Measurements from ENCODE around the gene OR7A17. TPM values are rescaled to one million over a fixed set of nuclear protein-coding genes. Genes with fewer than 3 reads are reported as not detected.

The OR7A17 gene
- total and polyA plus RNA-seq, 2 donors (not counting 3 experiments of a cell fraction or from before 2014, with no cell fraction given) = not detected

DNA sequence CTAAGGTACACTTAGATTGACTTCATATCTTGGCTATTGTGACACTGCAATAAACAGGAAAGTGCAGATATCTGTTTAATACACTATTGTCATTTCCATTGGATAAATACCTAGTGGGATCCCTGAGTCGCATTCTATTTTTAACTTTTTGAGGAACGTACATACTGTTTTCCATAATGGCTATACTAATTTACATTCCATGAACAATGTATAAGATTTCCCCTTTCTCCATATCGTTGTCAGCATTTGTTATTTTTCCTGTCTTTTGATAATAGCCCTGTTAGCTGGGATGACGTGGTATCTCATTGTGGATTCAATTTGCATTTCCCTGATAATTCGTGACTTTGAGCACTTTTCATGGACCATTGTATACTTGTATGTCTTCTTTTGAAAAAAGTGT lies 17.4 kb downstream of the OR7A17 start:
- no peak overlapping the region for H2AFZ ChIP-seq (ENCODE audit: low read depth, low read length)
- FAIRE-seq (no peak), DNase-seq (ENCODE audit: low read depth, low spot score) (no peak)
- TF ChIP-seq FOS (IDR thresholded peaks at IDR 0.05; ENCODE audit: borderline replicate concordance, insufficient read depth, low read length) = no peak
- TF ChIP-seq EZH2 (IDR thresholded peaks at IDR 0.05; ENCODE audit: borderline replicate concordance, low read depth, low read length, severe bottlenecking) = no peak
- no peak for TF ChIP-seq POLR2A (IDR thresholded peaks at IDR 0.05; ENCODE audit: low read depth, low read length)
- no peak for TF ChIP-seq MYC (IDR thresholded peaks at IDR 0.05; ENCODE audit: low read depth, low read length)
- no TSS peak for BruUV-seq (replicated peaks)
- H3K4me3 ChIP-seq (replicated peaks in 1 of 3; ENCODE audit: insufficient read depth in 1 of 3, low read depth in 1 of 3, low read length in 3 of 3) = no peak overlapping the region
- ChIA-PET CTCF (no interaction called here), POLR2A (no interaction called here)
- no peaks in the 10 kb centered on the region for H3K9me3 ChIP-seq (replicated peaks; ENCODE audit: control insufficient read depth, insufficient read depth, low read length)
- H4K20me1 ChIP-seq (replicated peaks; ENCODE audit: control insufficient read depth, extremely low read depth, insufficient read depth, low read length) = no peaks in the 10 kb centered on the region
- no peaks in the 10 kb centered on the region for H3K9me1 ChIP-seq (replicated peaks; ENCODE audit: control insufficient read depth, extremely low read depth, insufficient read depth, low read length)
- H3K79me2 ChIP-seq (ENCODE audit: control insufficient read depth, insufficient read depth, low read length) = no peaks in the 10 kb centered on the region
- no peak overlapping the region for H3K27ac ChIP-seq (ENCODE audit: insufficient read depth, low read depth, low read length)
- no peaks in the 10 kb centered on the region for H3K27me3 ChIP-seq (ENCODE audit: control insufficient read depth in 2 of 2, insufficient read depth in 2 of 2, low read length in 2 of 2)
- no peak overlapping the region for H3K9ac ChIP-seq (replicated peaks; ENCODE audit: extremely low read depth, insufficient read depth, low read length)
- no peaks in the 10 kb centered on the region for H3K4me1 ChIP-seq (ENCODE audit: control insufficient read depth, extremely low read depth, insufficient read depth, low read length)
- no peak overlapping the region for H3K4me2 ChIP-seq (ENCODE audit: insufficient read depth, low read length)
- dilution Hi-C loops (cut with MboI; ENCODE audit: extremely low pct_ligation_motif_present, low sequenced_read_pairs) = no loop called here
- intact Hi-C loops (cut with micrococcal nuclease) = no loop called here
- H3K36me3 ChIP-seq (ENCODE audit: control insufficient read depth in 2 of 2, extremely low read depth in 1 of 2, insufficient read depth in 2 of 2, low read length in 2 of 2) = no peaks in the 10 kb centered on the region

DNA sequence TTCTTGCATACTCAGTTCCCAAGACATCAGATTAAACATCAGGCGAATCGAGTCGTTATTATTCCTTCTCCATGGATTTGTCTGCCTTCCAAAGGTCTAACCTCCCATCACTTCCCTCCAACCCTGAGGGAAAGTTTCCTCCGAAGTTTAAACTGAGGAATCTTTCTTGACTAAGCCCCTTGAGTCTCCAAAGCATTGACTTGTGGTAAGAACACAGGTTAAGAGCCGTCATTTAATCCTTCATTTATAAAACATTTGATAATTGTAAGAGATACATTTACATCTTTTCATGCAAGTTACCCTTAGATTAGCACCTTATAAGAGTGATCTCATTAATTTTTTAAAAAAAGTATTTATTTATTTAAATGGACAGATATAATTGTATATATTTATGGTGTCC lies 37.1 kb downstream of the OR7A17 start, which contains the start of gene OR7A10:
OR7A10 (minus strand) TSS at position 101 of the 400 bp plus-strand sequence. CDS start 7,045 bp downstream, outside the sequence.
- CTCF ChIA-PET = interaction anchor here (0.7 kb wide), 1 partner anchor 215 kb away, joined by 4 read pairs; no protein-coding TSS in a partner anchor
- BruUV-seq (replicated peaks) = no TSS peak
- H4K20me1 ChIP-seq (replicated peaks; ENCODE audit: control insufficient read depth, extremely low read depth, insufficient read depth, low read length) = no peaks in the 10 kb centered on the region
- no peaks in the 10 kb centered on the region for H3K27me3 ChIP-seq (ENCODE audit: control insufficient read depth in 2 of 2, insufficient read depth in 2 of 2, low read length in 2 of 2)
- H3K79me2 ChIP-seq (ENCODE audit: control insufficient read depth, insufficient read depth, low read length) = no peaks in the 10 kb centered on the region
- H3K4me1 ChIP-seq (ENCODE audit: control insufficient read depth, extremely low read depth, insufficient read depth, low read length) = no peaks in the 10 kb centered on the region
- DNase-seq (ENCODE audit: low read depth, low spot score) = no peak
- POLR2A ChIA-PET = no interaction called here
- no peaks in the 10 kb centered on the region for H3K36me3 ChIP-seq (ENCODE audit: control insufficient read depth in 2 of 2, extremely low read depth in 1 of 2, insufficient read depth in 2 of 2, low read length in 2 of 2)
- intact Hi-C loops (cut with micrococcal nuclease) (no loop called here), dilution Hi-C loops (cut with MboI; ENCODE audit: extremely low pct_ligation_motif_present, low sequenced_read_pairs) (no loop called here)
- no peaks in the 10 kb centered on the region for H3K9me3 ChIP-seq (replicated peaks; ENCODE audit: control insufficient read depth, insufficient read depth, low read length)
- H3K4me3 ChIP-seq (replicated peaks in 1 of 3; ENCODE audit: insufficient read depth in 1 of 3, low read depth in 1 of 3, low read length in 3 of 3) = no peak within 1 kb of the TSS
- H3K9me1 ChIP-seq (replicated peaks; ENCODE audit: control insufficient read depth, extremely low read depth, insufficient read depth, low read length) = no peaks in the 10 kb centered on the region
- no peak for TF ChIP-seq FOS (IDR thresholded peaks at IDR 0.05; ENCODE audit: borderline replicate concordance, insufficient read depth, low read length)
- no peak for TF ChIP-seq POLR2A (IDR thresholded peaks at IDR 0.05; ENCODE audit: low read depth, low read length)
- no peak for TF ChIP-seq JUN (IDR thresholded peaks at IDR 0.05; ENCODE audit: borderline replicate concordance, insufficient read depth, insufficient read length, low read depth)
- TF ChIP-seq POLR2AphosphoS5 (IDR thresholded peaks at IDR 0.05; ENCODE audit: insufficient read depth, low read depth, low read length) = no peak
- no peak for TF ChIP-seq EZH2 (IDR thresholded peaks at IDR 0.05; ENCODE audit: borderline replicate concordance, low read depth, low read length, severe bottlenecking)
- no peak for TF ChIP-seq MAX (IDR thresholded peaks at IDR 0.05; ENCODE audit: insufficient read depth, insufficient read length)
- TF ChIP-seq CTCF (IDR thresholded peaks at IDR 0.05; ENCODE audit: extremely low read depth in 1 of 2, insufficient read depth in 1 of 2, low read depth in 1 of 2, low read length in 2 of 2) = no peak
- TF ChIP-seq GATA2 (IDR thresholded peaks at IDR 0.05; ENCODE audit: insufficient read depth, insufficient read length, low read depth, low read length) = no peak
- TF ChIP-seq MYC (IDR thresholded peaks at IDR 0.05; ENCODE audit: low read depth, low read length) = no peak
- no peak within 1 kb of the TSS for H2AFZ ChIP-seq (ENCODE audit: low read depth, low read length)
- no peak within 1 kb of the TSS for H3K27ac ChIP-seq (ENCODE audit: insufficient read depth, low read depth, low read length)
- no peak within 1 kb of the TSS for H3K4me2 ChIP-seq (ENCODE audit: insufficient read depth, low read length)
- no peak for FAIRE-seq
- no peak within 1 kb of the TSS for H3K9ac ChIP-seq (replicated peaks; ENCODE audit: extremely low read depth, insufficient read depth, low read length)
